ENCODE measurements around the gene HIP1R. TPM values are rescaled to one million over a fixed set of nuclear protein-coding genes. Genes with fewer than 3 reads are reported as not detected.

The HIP1R gene
- total and polyA plus RNA-seq, 2 of the 8 experiments (the other 6 are each of a cell fraction or from before 2014, with no cell fraction given): 11.2 to 14.5 TPM

GRCh38 chr12:122868471-122869177 is 33.4 kb downstream of the HIP1R start:
- CTCF ChIA-PET (ENCODE audit: partially characterized antibody): interaction anchor here (1.1 to 20.1 kb wide), 9 partner anchors 9 to 103 kb away, joined by 3 to 473 read pairs (median 8); partner anchors contain the start of gene VPS37B
- Histone ChIP-seq H2AFZ (ENCODE audit: low read length) (no peak overlapping the region), H2BK5ac (ENCODE audit: low read depth, low read length) (no peak overlapping the region), H2BK20ac (ENCODE audit: low read length) (no peak overlapping the region), H4K20me1 (replicated peaks in 1 of 2; ENCODE audit: control insufficient read depth in 1 of 2, insufficient read depth in 2 of 2, low read length in 2 of 2) (peaks cover 51 to 62% of the 10 kb centered on the region in 2 experiments), H2AK5ac (ENCODE audit: low read depth, low read length) (no peak overlapping the region), H3K9me3 (ENCODE audit: insufficient read depth in 2 of 2, low read depth in 1 of 2, low read length in 1 of 2) (no peaks in the 10 kb centered on the region), H3K14ac (ENCODE audit: insufficient read length) (no peak overlapping the region), H3K18ac (ENCODE audit: extremely low read depth, low read length) (no peak overlapping the region), H3K27ac (ENCODE audit: low read depth, low read length) (no peak overlapping the region), H4K8ac (ENCODE audit: extremely low read depth, insufficient read depth, low read length) (no peak overlapping the region), H3K4me2 (ENCODE audit: insufficient read depth in 1 of 2, low read depth in 2 of 2, low read length in 2 of 2) (no peak overlapping the region), H3K79me2 (ENCODE audit: control insufficient read depth in 1 of 2, insufficient read depth in 2 of 2, low read length in 2 of 2) (no peaks in the 10 kb centered on the region), H4K5ac (ENCODE audit: insufficient read length, low read depth, low read length) (no peak overlapping the region), H3K23ac (ENCODE audit: insufficient read length) (no peak overlapping the region), H4K91ac (replicated peaks; ENCODE audit: insufficient read length, low read length) (no peak overlapping the region), H3K79me1 (ENCODE audit: low read depth, low read length) (peaks cover 4% of the 10 kb centered on the region), H3K4me3 (ENCODE audit: extremely low read depth in 1 of 4, insufficient read depth in 2 of 4, low read depth in 3 of 4, low read length in 4 of 4) (no peak overlapping the region), H2BK120ac (replicated peaks; ENCODE audit: low read depth, low read length) (no peak overlapping the region), H3K56ac (replicated peaks; ENCODE audit: insufficient read length, low read depth, low read length) (no peak overlapping the region), H3K23me2 (ENCODE audit: low read depth, low read length) (no peaks in the 10 kb centered on the region), H3K9ac (replicated peaks in 1 of 4; ENCODE audit: extremely low read depth in 1 of 4, low read depth in 3 of 4, low read length in 3 of 4) (no peak overlapping the region), H3K27me3 (replicated peaks in 1 of 4; ENCODE audit: control insufficient read depth in 3 of 4, extremely low read depth in 1 of 4, insufficient read depth in 3 of 4, low read length in 3 of 4) (peaks cover 39 to 63% (median 58%) of the 10 kb centered on the region in 4 experiments), H3K36me3 (ENCODE audit: control insufficient read depth in 2 of 4, insufficient read depth in 4 of 4, low read length in 3 of 4) (peaks cover 0 to 24% (median 8%) of the 10 kb centered on the region in 4 experiments; a peak in 4 of 8 replicates), H2BK12ac (ENCODE audit: low read depth, low read length) (no peak overlapping the region), H3K4ac (replicated peaks; ENCODE audit: insufficient read length, low read depth, low read length) (no peak overlapping the region), H3K4me1 (replicated peaks in 1 of 4; ENCODE audit: control insufficient read depth in 3 of 4, insufficient read depth in 4 of 4, low read length in 3 of 4) (peaks cover 3 to 18% (median 8%) of the 10 kb centered on the region in 4 experiments), H2BK15ac (ENCODE audit: low read length) (no peak overlapping the region)
- DNase-seq (ENCODE audit: low read depth in 1 of 2, low spot score in 2 of 2) (no peak), FAIRE-seq (no peak)
- 97% methylated on average over 13 of the region's 13 CpGs; no CpG with 5 or more reads in 1 of the 2 experiments for WGBS, 2 experiments (ENCODE audit: extremely low coverage in 1 of 2, insufficient coverage in 1 of 2, insufficient read length in 1 of 2, insufficient replicate concordance in 2 of 2, low coverage in 1 of 2, low lambda C conversion rate in 2 of 2, missing lambda C conversion rate in 1 of 2)
- POLR2A ChIA-PET (ENCODE audit: partially characterized antibody): interaction anchor here (0.6 kb wide), 1 partner anchor 25 kb away, joined by 3 read pairs; no protein-coding TSS in a partner anchor
- TF ChIP-seq SUZ12 (IDR thresholded peaks at IDR 0.05; ENCODE audit: low read length): 0 out of 2 replicates have a peak, but pooled peaks have one; percentile 11
- no peak for TF ChIP-seq SIN3A (conservative IDR thresholded peaks at IDR 0.05 in 1 of 2, IDR thresholded peaks at IDR 0.05 in 1 of 2; ENCODE audit: low read depth in 1 of 2, low read length in 2 of 2)
